OCI-LY1 (cell line): ENCODE measurements around the gene COTL1.

ENCODE experiments used
- H2AFZ ChIP-seq: fragments of 200-600 bp; sonication (generic), shearing (Covaris generic); 2 replicates; pipeline ENCODE4 v1.6.0; 2014; ENCODE audit warnings: antibody characterized with exemption, mild to moderate bottlenecking, low read length
- H3F3A ChIP-seq: fragments of 200-600 bp; sonication (generic), shearing (Covaris generic); 2 replicates; pipeline ENCODE4 v1.6.0; 2014; ENCODE audit warnings: mild to moderate bottlenecking, antibody characterized with exemption, low read length, moderate library complexity; ENCODE audit not compliant: insufficient read depth
- H3K27ac ChIP-seq: fragments of 200-600 bp; sonication (generic); 2 replicates; pipeline ENCODE4 v1.5.1; 2014; ENCODE audit warnings: low read length, mixed run types, mild to moderate bottlenecking, low read depth; ENCODE audit not compliant: poor library complexity, severe bottlenecking
- H3K27me3 ChIP-seq: fragments of 200-600 bp; sonication (generic); 2 replicates; pipeline ENCODE4 v1.6.0; 2014; ENCODE audit warnings: antibody characterized with exemption, mild to moderate bottlenecking, low read length, moderate library complexity; ENCODE audit not compliant: insufficient read depth
- H3K36me3 ChIP-seq: fragments of 200-600 bp; sonication (generic); 2 replicates; pipeline ENCODE4 v1.6.1; 2014; ENCODE audit warnings: mild to moderate bottlenecking, antibody characterized with exemption, low read length, moderate library complexity, mixed read lengths; ENCODE audit not compliant: insufficient read depth
- H3K4me1 ChIP-seq: fragments of 200-600 bp; sonication (generic); 2 replicates; pipeline ENCODE4 v1.5.1; 2014; ENCODE audit warnings: mild to moderate bottlenecking, low read length, moderate library complexity; ENCODE audit not compliant: insufficient read depth, severe bottlenecking
- H3K4me2 ChIP-seq: fragments of 200-600 bp; sonication (generic), shearing (Covaris generic); 2 replicates; pipeline ENCODE4 v1.6.1; 2014; ENCODE audit warnings: low read length
- H3K4me3 ChIP-seq: fragments of 200-600 bp; sonication (generic); 2 replicates; pipeline ENCODE4 v1.5.1; 2014; ENCODE audit warnings: low read length, low read depth, mild to moderate bottlenecking, mixed read lengths; ENCODE audit not compliant: poor library complexity, severe bottlenecking
- H3K79me2 ChIP-seq: fragments of 200-600 bp; shearing (Covaris generic); 2 replicates; pipeline ENCODE4 v1.6.1; 2016; ENCODE audit warnings: mixed run types, low read length, mixed read lengths; ENCODE audit not compliant: insufficient read depth
- H3K9ac ChIP-seq: fragments of 200-600 bp; sonication (generic), shearing (Covaris generic); 2 replicates; pipeline ENCODE4 v1.6.1; 2014; ENCODE audit warnings: mild to moderate bottlenecking, low read length, mixed read lengths
- H3K9me2 ChIP-seq: fragments of 200-600 bp; sonication (generic), shearing (Covaris generic); 2 replicates; pipeline ENCODE4 v1.6.1; 2014; ENCODE audit warnings: low read depth, mild to moderate bottlenecking, low read length, mixed read lengths
- H3K9me3 ChIP-seq: fragments of 200-600 bp; shearing (Covaris generic); 2 replicates; pipeline ENCODE4 v1.6.1; 2014; ENCODE audit warnings: low read length, mixed read lengths
- H4K20me1 ChIP-seq: fragments of 200-600 bp; sonication (generic), shearing (Covaris generic); 2 replicates; pipeline ENCODE4 v1.6.0; 2016; ENCODE audit warnings: mild to moderate bottlenecking, low read length; ENCODE audit not compliant: insufficient read depth
- EZH2 ChIP-seq: fragments of 200-600 bp; sonication (generic), shearing (Covaris generic); IDR thresholded peaks from 2 replicates; pipeline ENCODE4 v1.8.0; 2017; ENCODE audit warnings: borderline replicate concordance, mixed run types, mild to moderate bottlenecking, antibody characterized with exemption, low read length, moderate library complexity, mixed read lengths
- TF ChIP-seq, protein P1 (sequence below): fragments of 200-600 bp; sonication (generic), shearing (Covaris generic); IDR thresholded peaks from 2 replicates; pipeline ENCODE4 v1.5.1; 2017; ENCODE audit warnings: mild to moderate bottlenecking, antibody characterized with exemption, low read length, moderate library complexity, mixed read lengths

The COTL1 gene

DNA sequence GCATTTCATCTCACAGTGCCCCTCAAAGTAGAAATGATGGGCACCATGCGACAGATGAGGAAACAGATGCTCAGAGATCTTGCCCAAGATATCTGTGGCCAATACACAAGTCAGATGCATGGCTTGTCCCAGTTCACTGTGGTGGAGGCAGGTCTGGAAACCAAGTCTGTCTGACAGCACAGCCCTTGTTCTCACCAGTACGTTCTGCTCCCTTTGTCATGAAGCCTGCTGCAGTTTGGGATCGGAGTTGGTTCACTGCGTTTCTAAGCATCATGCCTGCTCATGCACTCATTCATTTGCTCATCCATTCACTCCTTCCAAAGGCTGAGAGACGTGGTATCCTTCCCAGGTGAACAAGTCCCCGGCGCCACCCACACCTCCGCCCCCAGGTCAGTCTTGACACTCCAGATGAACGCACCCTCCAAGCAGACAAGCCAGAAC is 86.2 kb downstream of the COTL1 start:
- H3K9ac ChIP-seq, result no peak overlapping the region
- no peak overlapping the region for H2AFZ ChIP-seq
- no peaks in the 10 kb centered on the region for H3K4me1 ChIP-seq

DNA sequence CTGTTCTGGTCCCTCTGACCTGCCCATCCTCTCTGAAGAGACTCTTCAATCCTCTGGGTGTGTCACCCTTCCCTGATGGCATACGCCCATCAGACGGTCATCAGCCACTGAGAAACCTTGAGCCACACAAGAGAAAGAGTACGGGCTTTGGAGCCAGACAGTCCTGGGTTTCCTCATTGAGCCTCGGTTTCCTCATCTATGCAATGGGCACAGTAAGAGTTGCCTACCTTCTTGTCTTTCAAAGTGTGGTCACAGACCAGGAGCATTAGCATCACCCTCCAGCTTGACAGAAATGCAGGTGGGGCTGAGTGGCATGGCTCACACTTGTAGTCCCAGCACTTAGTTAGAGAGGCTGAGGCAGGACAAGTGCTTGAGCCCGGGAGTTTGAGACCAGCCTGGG is 87.3 kb downstream of the COTL1 start:
- no peaks in the 10 kb centered on the region for H3K9me2 ChIP-seq
- no peak overlapping the region for H3K27ac ChIP-seq
- H3K27me3 ChIP-seq, result peaks cover 32% of the 10 kb centered on the region
- peaks cover 13% of the 10 kb centered on the region; the same call in 1 of the 2 replicates for H3K9me3 ChIP-seq
- no peaks in the 10 kb centered on the region for H3K4me1 ChIP-seq
- no peaks in the 10 kb centered on the region; the same call in 1 of the 2 replicates for H3K36me3 ChIP-seq
- no peak overlapping the region for H3K9ac ChIP-seq
- no peak overlapping the region for H3K4me3 ChIP-seq
- H3K79me2 ChIP-seq, result no peaks in the 10 kb centered on the region
- no peaks in the 10 kb centered on the region for H3F3A ChIP-seq
- no peak overlapping the region for H2AFZ ChIP-seq
- no peaks in the 10 kb centered on the region for H4K20me1 ChIP-seq
- TF ChIP-seq, protein P1, sequence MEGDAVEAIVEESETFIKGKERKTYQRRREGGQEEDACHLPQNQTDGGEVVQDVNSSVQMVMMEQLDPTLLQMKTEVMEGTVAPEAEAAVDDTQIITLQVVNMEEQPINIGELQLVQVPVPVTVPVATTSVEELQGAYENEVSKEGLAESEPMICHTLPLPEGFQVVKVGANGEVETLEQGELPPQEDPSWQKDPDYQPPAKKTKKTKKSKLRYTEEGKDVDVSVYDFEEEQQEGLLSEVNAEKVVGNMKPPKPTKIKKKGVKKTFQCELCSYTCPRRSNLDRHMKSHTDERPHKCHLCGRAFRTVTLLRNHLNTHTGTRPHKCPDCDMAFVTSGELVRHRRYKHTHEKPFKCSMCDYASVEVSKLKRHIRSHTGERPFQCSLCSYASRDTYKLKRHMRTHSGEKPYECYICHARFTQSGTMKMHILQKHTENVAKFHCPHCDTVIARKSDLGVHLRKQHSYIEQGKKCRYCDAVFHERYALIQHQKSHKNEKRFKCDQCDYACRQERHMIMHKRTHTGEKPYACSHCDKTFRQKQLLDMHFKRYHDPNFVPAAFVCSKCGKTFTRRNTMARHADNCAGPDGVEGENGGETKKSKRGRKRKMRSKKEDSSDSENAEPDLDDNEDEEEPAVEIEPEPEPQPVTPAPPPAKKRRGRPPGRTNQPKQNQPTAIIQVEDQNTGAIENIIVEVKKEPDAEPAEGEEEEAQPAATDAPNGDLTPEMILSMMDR, result no peak
- TF ChIP-seq EZH2, result no peak
- H3K4me2 ChIP-seq, result no peak overlapping the region

More for the DNA sequence above, 86.2 kb downstream of the COTL1 start:
- Histone ChIP-seq H4K20me1 (no peaks in the 10 kb centered on the region), H3K9me3 (peaks cover 13% of the 10 kb centered on the region; the same call in 1 of the 2 replicates), H3K36me3 (no peaks in the 10 kb centered on the region; the same call in 1 of the 2 replicates), H3K27ac (no peak overlapping the region), H3K4me2 (no peak overlapping the region), H3F3A (no peaks in the 10 kb centered on the region), H3K9me2 (no peaks in the 10 kb centered on the region), H3K79me2 (no peaks in the 10 kb centered on the region), H3K27me3 (peaks cover 32% of the 10 kb centered on the region), H3K4me3 (no peak overlapping the region)
- TF ChIP-seq, protein P1, result no peak
- TF ChIP-seq EZH2, result no peak

DNA sequence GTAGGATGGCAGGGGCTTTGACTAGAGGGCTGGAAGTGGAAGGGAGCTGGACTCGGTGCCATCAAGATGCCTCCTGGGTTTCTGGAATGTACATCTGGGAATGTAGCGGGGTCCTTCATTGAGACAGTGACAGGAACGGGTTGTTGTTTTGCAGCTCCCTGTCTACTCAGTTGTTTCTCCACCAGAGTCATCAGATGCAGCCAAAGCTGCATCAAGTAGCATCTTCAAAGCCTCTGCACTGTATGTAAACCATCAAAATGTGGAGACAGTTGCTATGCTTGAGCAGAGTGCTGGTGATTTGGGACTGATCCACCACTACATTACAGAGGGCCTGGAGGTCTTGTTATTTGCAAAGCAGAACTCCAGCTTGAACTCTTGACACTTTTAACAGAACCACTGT is 88.3 kb downstream of the COTL1 start:
- Histone ChIP-seq H3K9ac (no peak overlapping the region), H3K4me3 (no peak overlapping the region), H3K4me2 (no peak overlapping the region), H3F3A (no peaks in the 10 kb centered on the region), H3K27me3 (peaks cover 34% of the 10 kb centered on the region), H2AFZ (no peak overlapping the region), H3K9me3 (peaks cover 13% of the 10 kb centered on the region; the same call in 1 of the 2 replicates), H3K27ac (no peak overlapping the region), H3K36me3 (no peaks in the 10 kb centered on the region; the same call in 1 of the 2 replicates), H3K4me1 (no peaks in the 10 kb centered on the region), H4K20me1 (no peaks in the 10 kb centered on the region), H3K79me2 (no peaks in the 10 kb centered on the region), H3K9me2 (no peaks in the 10 kb centered on the region)
- TF ChIP-seq EZH2, result no peak
- TF ChIP-seq, protein P1, result no peak
